Measurements from ENCODE around the gene CACNA1B.

Gene CACNA1B

DNA sequence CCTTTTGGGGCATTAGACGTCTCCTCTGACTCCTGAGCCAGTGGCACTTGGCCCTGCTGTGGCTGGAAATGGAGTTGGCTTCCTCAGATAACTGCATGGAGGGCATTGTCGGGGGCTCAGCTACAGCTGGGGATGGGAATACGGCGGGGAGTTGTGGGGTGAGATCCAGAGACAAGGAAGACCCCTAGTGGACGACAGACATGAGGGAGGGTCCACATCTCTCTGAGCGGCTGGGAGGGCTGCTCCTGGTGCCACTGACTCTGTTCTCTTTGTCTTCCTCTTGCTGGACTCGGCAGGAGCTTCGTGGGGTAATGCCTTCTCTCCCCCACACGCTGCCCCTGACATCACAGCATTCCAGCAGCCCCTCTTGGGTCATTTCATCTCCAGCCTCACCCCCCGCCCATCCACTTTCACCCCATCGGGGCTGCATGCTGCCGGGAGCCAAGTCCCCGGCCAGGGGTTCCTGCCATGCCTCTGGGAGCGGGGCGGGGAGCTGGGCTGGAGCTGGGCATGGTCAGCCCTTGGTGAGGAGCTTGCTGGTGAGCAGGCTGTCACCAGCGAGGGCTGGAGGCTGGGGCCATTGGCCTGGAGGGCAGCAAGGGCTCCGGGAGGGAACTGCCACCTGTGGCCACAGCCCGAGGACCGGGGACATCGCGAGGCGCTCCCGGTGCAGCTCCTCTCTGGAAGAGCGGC lies 172.3 kb downstream of the CACNA1B start:
- Histone ChIP-seq H3K9ac (ENCODE audit: low read length) (no peak overlapping the region), H3K27me3 (replicated peaks; ENCODE audit: control insufficient read depth, insufficient read depth, low read length) (peaks cover 32% of the 10 kb centered on the region), H3K36me3 (ENCODE audit: control insufficient read depth, insufficient read depth, low read length, severe bottlenecking) (no peaks in the 10 kb centered on the region), H3K4me3 (ENCODE audit: low read length) (no peak overlapping the region), H3K9me3 (ENCODE audit: control insufficient read depth, low read length) (no peaks in the 10 kb centered on the region), H3K4me1 (ENCODE audit: control insufficient read depth, insufficient read depth, low read length) (no peaks in the 10 kb centered on the region)
- no peak for DNase-seq (ENCODE audit: low read depth)

DNA sequence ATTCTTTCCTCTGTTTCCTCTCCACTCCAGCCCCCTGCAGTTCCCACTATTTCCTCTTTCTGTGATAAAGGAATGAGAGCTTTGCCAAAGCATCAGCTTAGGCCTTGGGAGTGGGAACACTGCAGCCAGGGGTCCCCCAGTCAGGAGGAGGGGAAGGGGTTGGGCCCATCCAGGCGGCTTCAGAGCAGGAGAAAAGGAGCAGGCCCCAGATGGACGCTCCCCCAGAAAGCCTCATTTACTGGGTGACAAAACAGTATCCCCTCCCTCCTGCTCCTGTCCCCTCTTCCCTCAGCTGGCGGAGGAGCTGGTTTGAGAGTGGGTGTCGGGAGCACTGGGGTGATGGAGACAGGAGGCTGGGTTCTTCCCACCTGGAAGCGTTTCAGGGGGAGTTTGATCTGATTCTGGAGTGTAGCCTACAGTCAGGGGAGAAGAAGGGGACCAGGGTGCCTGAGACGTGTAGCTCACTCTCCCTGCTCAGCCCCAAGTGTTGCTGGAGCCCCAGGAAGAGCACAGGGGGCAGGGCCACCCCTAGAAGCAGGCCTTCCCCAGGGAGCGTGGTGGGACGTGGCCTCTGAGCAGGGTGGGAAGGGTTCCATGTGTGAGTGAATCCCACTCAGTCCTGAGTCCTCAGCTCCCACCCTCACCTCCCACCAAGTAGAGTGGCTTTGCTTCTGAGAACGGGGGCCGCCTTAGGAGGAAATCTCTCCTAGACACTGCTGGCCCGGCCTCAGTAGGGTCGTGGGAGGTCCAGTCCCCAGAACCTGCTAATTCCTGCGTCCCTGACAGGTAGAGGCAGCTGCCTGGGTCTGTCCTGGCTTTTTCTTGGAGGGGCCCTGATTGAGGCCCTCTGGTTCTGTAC lies 173.1 kb downstream of the CACNA1B start:
- Histone ChIP-seq H3K36me3 (ENCODE audit: control insufficient read depth, insufficient read depth, low read length, severe bottlenecking) (no peaks in the 10 kb centered on the region), H3K4me3 (ENCODE audit: low read length) (no peak overlapping the region), H3K9ac (ENCODE audit: low read length) (no peak overlapping the region), H3K9me3 (ENCODE audit: control insufficient read depth, low read length) (no peaks in the 10 kb centered on the region), H3K4me1 (ENCODE audit: control insufficient read depth, insufficient read depth, low read length) (no peaks in the 10 kb centered on the region), H3K27me3 (replicated peaks; ENCODE audit: control insufficient read depth, insufficient read depth, low read length) (peaks cover 28% of the 10 kb centered on the region)
- no peak for DNase-seq (ENCODE audit: low read depth)

DNA sequence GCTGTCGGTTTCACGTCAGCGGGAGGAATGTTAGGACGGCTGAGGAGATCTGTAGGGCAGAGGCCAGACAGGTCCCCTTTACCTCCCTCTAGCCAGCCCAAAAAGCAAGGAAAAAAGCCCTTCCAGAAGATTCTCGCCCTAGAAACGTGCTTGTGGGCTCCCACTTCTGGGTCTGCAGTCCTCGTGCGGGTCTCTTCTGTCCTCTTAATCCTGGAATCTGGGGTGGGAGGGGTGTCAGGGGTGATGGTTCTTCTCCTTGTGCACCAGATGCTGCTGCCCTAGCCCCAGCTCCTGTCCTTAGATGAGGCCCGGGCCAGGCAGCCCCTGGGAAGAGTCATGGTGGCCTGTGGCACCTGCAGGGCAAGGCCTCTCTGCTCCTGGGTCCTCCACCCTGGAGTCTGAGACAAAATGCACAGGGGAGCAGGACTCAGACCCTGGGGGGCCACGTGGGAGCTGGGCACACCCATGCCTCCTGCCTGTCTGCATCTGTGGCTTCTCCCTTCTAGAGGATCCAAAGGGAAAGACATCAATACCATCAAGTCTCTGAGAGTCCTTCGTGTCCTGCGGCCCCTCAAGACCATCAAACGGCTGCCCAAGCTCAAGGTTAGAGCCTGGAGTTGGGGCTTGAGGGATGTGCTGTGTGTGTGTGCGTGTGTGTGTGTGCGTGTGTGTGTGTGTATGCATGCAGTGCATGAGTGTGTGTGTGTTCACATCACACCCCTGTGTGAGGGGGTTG lies 174.2 kb downstream of the CACNA1B start:
- H3K9me3 ChIP-seq (ENCODE audit: control insufficient read depth, low read length), result no peaks in the 10 kb centered on the region
- no peak overlapping the region for H3K4me3 ChIP-seq (ENCODE audit: low read length)
- H3K9ac ChIP-seq (ENCODE audit: low read length), result no peak overlapping the region
- DNase-seq (ENCODE audit: low read depth), result no peak
- no peaks in the 10 kb centered on the region for H3K4me1 ChIP-seq (ENCODE audit: control insufficient read depth, insufficient read depth, low read length)
- H3K27me3 ChIP-seq (replicated peaks; ENCODE audit: control insufficient read depth, insufficient read depth, low read length), result peaks cover 24% of the 10 kb centered on the region
- H3K36me3 ChIP-seq (ENCODE audit: control insufficient read depth, insufficient read depth, low read length, severe bottlenecking), result no peaks in the 10 kb centered on the region

DNA sequence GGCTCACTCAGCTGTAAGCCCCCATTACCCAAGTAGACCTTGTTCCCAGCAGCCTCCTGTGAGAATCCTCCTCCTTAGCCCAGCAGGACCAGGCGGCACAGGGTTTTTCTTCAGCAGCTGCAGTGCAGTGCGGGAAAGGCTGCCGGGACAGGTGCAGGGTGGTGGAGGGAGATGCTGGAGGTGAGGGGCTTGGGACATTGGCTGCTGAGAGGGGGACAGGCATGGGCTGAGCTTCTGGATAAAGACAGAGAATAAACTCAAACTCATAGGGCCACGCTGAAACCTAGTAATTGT lies 174.7 kb downstream of the CACNA1B start:
- H3K27me3 ChIP-seq (replicated peaks; ENCODE audit: control insufficient read depth, insufficient read depth, low read length), result peaks cover 23% of the 10 kb centered on the region
- H3K9ac ChIP-seq (ENCODE audit: low read length), result no peak overlapping the region
- H3K9me3 ChIP-seq (ENCODE audit: control insufficient read depth, low read length), result no peaks in the 10 kb centered on the region
- H3K4me3 ChIP-seq (ENCODE audit: low read length), result no peak overlapping the region
- no peak for DNase-seq (ENCODE audit: low read depth)
- H3K4me1 ChIP-seq (ENCODE audit: control insufficient read depth, insufficient read depth, low read length), result no peaks in the 10 kb centered on the region
- H3K36me3 ChIP-seq (ENCODE audit: control insufficient read depth, insufficient read depth, low read length, severe bottlenecking), result no peaks in the 10 kb centered on the region

DNA sequence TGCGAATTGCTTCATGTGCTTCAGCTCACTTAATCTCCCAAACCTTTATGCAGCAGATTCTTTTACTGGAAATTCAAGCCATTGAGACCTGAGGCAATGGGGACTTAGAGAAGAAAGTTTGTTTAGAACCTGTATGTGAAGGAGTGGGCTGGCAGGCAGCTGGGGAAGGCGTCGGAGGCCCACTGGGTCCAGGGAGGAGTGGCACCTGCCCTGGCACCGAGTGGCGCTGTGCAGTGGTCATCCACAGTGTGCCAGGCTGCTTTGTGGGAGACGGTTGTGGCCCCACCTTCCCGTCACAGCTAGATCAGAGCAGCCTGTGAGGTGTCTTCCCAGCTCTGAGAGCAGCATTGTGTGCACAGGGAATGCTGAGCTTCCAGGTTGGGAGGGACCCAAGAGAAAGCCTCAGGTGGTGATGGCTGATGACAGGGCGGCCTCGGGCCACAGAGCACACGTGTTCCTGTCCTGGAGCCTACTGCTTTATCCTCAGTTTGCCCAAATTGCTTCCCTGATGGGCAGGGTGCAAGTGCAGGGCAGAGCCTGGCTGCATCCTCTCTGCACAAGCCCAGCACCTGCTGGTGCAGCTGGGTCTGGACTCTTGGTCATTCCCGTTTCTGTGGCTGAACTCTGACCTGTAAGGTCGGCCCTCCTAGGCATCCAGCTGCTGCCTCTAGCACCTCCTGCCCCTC lies 175.2 kb downstream of the CACNA1B start:
- no peak overlapping the region for H3K4me3 ChIP-seq (ENCODE audit: low read length)
- no peaks in the 10 kb centered on the region for H3K4me1 ChIP-seq (ENCODE audit: control insufficient read depth, insufficient read depth, low read length)
- no peak for DNase-seq (ENCODE audit: low read depth)
- H3K27me3 ChIP-seq (replicated peaks; ENCODE audit: control insufficient read depth, insufficient read depth, low read length), result peaks cover 23% of the 10 kb centered on the region
- H3K9ac ChIP-seq (ENCODE audit: low read length), result no peak overlapping the region
- H3K9me3 ChIP-seq (ENCODE audit: control insufficient read depth, low read length), result no peaks in the 10 kb centered on the region
- no peaks in the 10 kb centered on the region for H3K36me3 ChIP-seq (ENCODE audit: control insufficient read depth, insufficient read depth, low read length, severe bottlenecking)

DNA sequence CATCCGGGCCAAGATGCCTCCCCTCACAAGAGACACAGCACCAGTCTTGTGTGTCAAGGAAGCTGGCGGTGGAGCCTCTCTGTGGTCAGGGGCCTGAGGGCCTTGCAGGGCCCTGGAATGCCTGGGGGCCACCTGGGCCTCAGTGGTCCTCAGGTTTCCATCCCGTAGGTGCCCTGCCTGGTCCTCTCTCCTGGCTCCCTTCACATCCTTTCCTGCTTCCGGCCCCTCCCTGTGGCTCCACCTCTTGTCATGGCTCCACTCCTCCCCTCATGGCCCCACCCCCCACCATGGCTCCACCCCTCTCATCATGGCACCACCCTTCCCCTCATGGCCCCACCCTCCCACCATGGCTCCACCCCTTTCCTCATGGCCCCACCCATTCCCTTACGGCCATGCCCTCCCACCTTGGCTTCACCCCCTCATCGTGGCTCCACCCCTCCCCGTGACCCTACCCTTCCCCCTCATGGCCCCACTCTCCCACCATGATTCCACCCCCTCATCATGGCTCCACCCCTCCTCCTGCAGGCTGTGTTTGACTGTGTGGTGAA lies 175.8 kb downstream of the CACNA1B start:
- no peaks in the 10 kb centered on the region for H3K9me3 ChIP-seq (ENCODE audit: control insufficient read depth, low read length)
- no peaks in the 10 kb centered on the region for H3K4me1 ChIP-seq (ENCODE audit: control insufficient read depth, insufficient read depth, low read length)
- H3K27me3 ChIP-seq (replicated peaks; ENCODE audit: control insufficient read depth, insufficient read depth, low read length), result peaks cover 22% of the 10 kb centered on the region
- no peak for DNase-seq (ENCODE audit: low read depth)
- no peak overlapping the region for H3K4me3 ChIP-seq (ENCODE audit: low read length)
- no peaks in the 10 kb centered on the region for H3K36me3 ChIP-seq (ENCODE audit: control insufficient read depth, insufficient read depth, low read length, severe bottlenecking)
- no peak overlapping the region for H3K9ac ChIP-seq (ENCODE audit: low read length)

DNA sequence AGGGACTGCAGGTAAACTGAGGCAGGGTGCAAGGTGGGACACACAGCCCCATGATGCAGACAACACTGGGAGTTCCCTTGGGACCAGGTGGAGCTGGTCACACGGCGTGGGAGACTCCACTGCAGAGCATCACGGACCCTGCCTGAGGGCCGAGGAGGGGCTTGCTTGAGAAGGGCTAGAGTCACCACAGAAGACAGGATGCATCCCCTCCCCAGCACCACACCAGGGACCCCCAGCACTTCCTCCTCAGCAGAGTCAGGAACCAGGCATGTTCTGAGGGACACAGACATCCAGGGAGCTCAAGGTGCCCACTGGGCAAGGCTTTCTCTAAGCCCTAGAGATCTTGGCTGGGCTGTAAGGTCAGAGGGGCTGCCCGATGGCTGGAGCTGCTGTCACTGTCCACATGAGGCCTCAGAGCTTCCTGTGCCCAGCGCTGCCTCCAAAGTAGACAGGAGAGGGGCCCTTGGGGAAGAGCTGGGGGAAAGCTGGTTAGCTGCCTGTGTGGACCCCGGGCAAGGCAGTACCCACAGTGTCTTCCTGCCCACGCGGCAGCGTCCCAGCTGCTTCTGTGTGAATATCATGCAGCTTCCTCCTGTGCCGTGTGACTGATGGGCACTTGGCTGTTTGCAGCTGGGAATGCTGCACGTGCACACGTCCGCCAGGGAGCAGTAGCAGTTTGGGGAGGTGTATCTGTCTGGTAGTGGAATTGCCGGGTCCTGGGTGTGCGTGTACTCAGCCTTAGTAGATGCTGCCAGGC lies 176.6 kb downstream of the CACNA1B start:
- H3K4me3 ChIP-seq (ENCODE audit: low read length), result no peak overlapping the region
- H3K9ac ChIP-seq (ENCODE audit: low read length), result no peak overlapping the region
- H3K27me3 ChIP-seq (replicated peaks; ENCODE audit: control insufficient read depth, insufficient read depth, low read length), result peaks cover 18% of the 10 kb centered on the region
- H3K9me3 ChIP-seq (ENCODE audit: control insufficient read depth, low read length), result no peaks in the 10 kb centered on the region
- no peaks in the 10 kb centered on the region for H3K4me1 ChIP-seq (ENCODE audit: control insufficient read depth, insufficient read depth, low read length)
- no peak for DNase-seq (ENCODE audit: low read depth)
- H3K36me3 ChIP-seq (ENCODE audit: control insufficient read depth, insufficient read depth, low read length, severe bottlenecking), result no peaks in the 10 kb centered on the region

DNA sequence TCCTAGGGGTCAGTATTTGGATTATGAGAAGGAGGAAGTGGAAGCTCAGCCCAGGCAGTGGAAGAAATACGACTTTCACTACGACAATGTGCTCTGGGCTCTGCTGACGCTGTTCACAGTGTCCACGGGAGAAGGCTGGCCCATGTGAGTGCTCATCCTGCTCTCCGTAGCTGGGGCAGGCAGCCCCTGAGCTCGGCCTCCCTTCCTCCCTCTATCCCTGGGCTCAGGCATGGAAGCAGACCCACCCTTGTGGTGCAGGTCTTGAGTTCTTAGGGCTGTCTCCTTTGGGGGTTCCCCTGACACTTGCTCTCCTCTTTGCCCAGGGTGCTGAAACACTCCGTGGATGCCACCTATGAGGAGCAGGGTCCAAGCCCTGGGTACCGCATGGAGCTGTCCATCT lies 180.1 kb downstream of the CACNA1B start:
- no peak for DNase-seq (ENCODE audit: low read depth)
- Histone ChIP-seq H3K4me1 (ENCODE audit: control insufficient read depth, insufficient read depth, low read length) (no peaks in the 10 kb centered on the region), H3K4me3 (ENCODE audit: low read length) (no peak overlapping the region), H3K9me3 (ENCODE audit: control insufficient read depth, low read length) (no peaks in the 10 kb centered on the region), H3K36me3 (ENCODE audit: control insufficient read depth, insufficient read depth, low read length, severe bottlenecking) (no peaks in the 10 kb centered on the region), H3K9ac (ENCODE audit: low read length) (no peak overlapping the region), H3K27me3 (replicated peaks; ENCODE audit: control insufficient read depth, insufficient read depth, low read length) (peaks cover 11% of the 10 kb centered on the region)

DNA sequence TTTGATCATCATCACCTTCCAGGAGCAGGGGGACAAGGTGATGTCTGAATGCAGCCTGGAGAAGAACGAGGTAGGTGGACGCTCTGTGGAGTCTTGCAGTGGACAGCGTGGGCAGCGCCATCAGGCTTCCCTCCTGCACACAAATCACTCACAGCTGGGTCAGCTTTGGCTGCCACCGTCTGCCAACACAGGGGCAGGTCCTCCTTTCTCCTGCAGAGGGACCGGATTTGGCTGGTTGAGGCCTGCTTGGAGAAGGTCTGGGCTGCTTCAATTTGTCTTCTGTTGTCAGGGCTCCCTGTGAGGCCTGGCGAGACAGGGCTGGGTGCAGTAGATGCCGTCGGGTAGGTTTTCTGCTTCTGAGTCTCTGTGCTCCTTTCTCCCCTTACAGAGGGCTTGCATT lies 180.6 kb downstream of the CACNA1B start:
- no peak for DNase-seq (ENCODE audit: low read depth)
- Histone ChIP-seq H3K9ac (ENCODE audit: low read length) (no peak overlapping the region), H3K27me3 (replicated peaks; ENCODE audit: control insufficient read depth, insufficient read depth, low read length) (peaks cover 11% of the 10 kb centered on the region), H3K4me1 (ENCODE audit: control insufficient read depth, insufficient read depth, low read length) (no peaks in the 10 kb centered on the region), H3K36me3 (ENCODE audit: control insufficient read depth, insufficient read depth, low read length, severe bottlenecking) (no peaks in the 10 kb centered on the region), H3K4me3 (ENCODE audit: low read length) (no peak overlapping the region), H3K9me3 (ENCODE audit: control insufficient read depth, low read length) (no peaks in the 10 kb centered on the region)

DNA sequence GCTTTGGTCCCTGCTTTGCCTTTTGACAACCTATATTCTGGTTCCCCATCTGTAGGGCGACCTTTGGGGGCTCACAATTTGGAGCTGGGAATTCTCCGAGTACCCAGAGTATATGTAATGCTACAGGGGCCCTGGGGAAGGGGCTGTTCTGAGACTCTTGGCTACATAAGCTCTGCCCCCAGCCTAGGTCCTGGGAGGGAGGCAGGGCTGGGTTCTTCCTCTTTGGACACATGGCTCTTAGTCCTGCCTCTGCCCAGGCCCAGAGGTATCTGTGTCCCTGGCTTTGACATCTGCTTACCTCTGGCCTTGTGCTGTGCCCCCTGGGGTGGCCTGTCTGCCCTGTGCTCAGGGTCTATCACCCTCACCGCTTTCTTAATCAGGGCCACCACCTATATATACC lies 181.6 kb downstream of the CACNA1B start:
- Histone ChIP-seq H3K27me3 (replicated peaks; ENCODE audit: control insufficient read depth, insufficient read depth, low read length) (peaks cover 6% of the 10 kb centered on the region), H3K9me3 (ENCODE audit: control insufficient read depth, low read length) (no peaks in the 10 kb centered on the region), H3K4me3 (ENCODE audit: low read length) (no peak overlapping the region), H3K36me3 (ENCODE audit: control insufficient read depth, insufficient read depth, low read length, severe bottlenecking) (no peaks in the 10 kb centered on the region), H3K4me1 (ENCODE audit: control insufficient read depth, insufficient read depth, low read length) (no peaks in the 10 kb centered on the region), H3K9ac (ENCODE audit: low read length) (no peak overlapping the region)
- no peak for DNase-seq (ENCODE audit: low read depth)
